ENCODE data around the gene GLT6D1. TPM values are rescaled to one million over a fixed set of nuclear protein-coding genes. Genes with fewer than 3 reads are reported as not detected.

GLT6D1 gene
- total RNA-seq, 2 experiments from 2014 or later, result not detected

Other genes with a start within 250 kb of the GLT6D1 start
- under 1 TPM; 0.29 to 0.32 TPM for gene PPP1R26, start 159.8 kb downstream of the GLT6D1 start, total RNA-seq
- 10 to 100 TPM; 36.9 to 40.7 TPM for gene MRPS2, start 138.9 kb downstream of the GLT6D1 start, total RNA-seq
- gene LCN1, start 118.1 kb downstream of the GLT6D1 start, total RNA-seq, result under 1 TPM in 1 of 2 experiments, not detected in 1; 0.29 TPM
- not detected for gene OBP2A, start 93.4 kb downstream of the GLT6D1 start, total RNA-seq
- not detected for gene PAEP, start 77.8 kb downstream of the GLT6D1 start, total RNA-seq
- gene LCN9, start 23.8 kb upstream of the GLT6D1 start, total RNA-seq, result not detected
- gene SOHLH1, start 59.9 kb upstream of the GLT6D1 start, total RNA-seq, result not detected
- gene KCNT1, start 62.6 kb upstream of the GLT6D1 start, total RNA-seq, result not detected

Measured in activated naive CD4-positive, alpha-beta T cell treated with anti-CD3 and anti-CD28 coated beads for 36 hours (primary cell).